Activated naive CD4-positive, alpha-beta T cell treated with anti-CD3 and anti-CD28 coated beads, Interleukin-2, amount 50 U/mL, for 72 hours (primary cell): Measurements from ENCODE around the gene SDK2. TPM values are rescaled to one million over a fixed set of nuclear protein-coding genes. Genes with fewer than 3 reads are reported as not detected.
"Not testable (repeated sequence)": the region's sequence is repeated elsewhere in the genome, so short reads cannot be mapped to it uniquely, and the experiment has no call there.

Experiments
- ATAC-seq, 2 donors: fragments of 150-1000 bp; cut with Tn5 transposase; 2 replicates each; pipeline ENCODE4 v1.10.0; 2021; ENCODE audit warnings: mild to moderate bottlenecking in 2 of 2, moderate library complexity in 2 of 2
- DNase-seq, 2 donors: peaks; one replicate each; pipeline ENCODE4 v3.0.0; 2021 to 2022; ENCODE audit warnings: low spot score in 2 of 2
- H3K27ac Mint-ChIP-seq, 2 donors: one replicate each; pipeline ENCODE4 v1.8.0; 2022; ENCODE audit warnings: mild to moderate bottlenecking in 2 of 2, mixed read lengths in 2 of 2
- H3K36me3 Mint-ChIP-seq, 2 donors: one replicate each; pipeline ENCODE4 v1.8.0; 2022; ENCODE audit warnings: mixed read lengths in 2 of 2
- H3K9me3 Mint-ChIP-seq, 2 donors: one replicate each; pipeline ENCODE4 v1.8.0; 2022; ENCODE audit warnings: mixed read lengths in 2 of 2
- total RNA-seq, 2 donors: library from RNA; stranded (reverse); gene quantifications; one replicate each; pipeline ENCODE4 v1.2.3, GENCODE V29; 2022

Gene SDK2
- total RNA-seq, 2 donors from 2014 or later = 0.66 to 1.5 TPM

GRCh38 chr17:73342050-73342522, 302.2 kb downstream of the SDK2 start:
- Mint-ChIP-seq H3K9me3 (no peaks in the 10 kb centered on the region), H3K36me3 (no peaks in the 10 kb centered on the region), H3K27ac (peak overlapping the region in 1 of 2 donors; percentile 29)
- ATAC-seq (no peak), DNase-seq (no peak)

GRCh38 chr17:73341350-73342049, 302.7 kb downstream of the SDK2 start:
- ATAC-seq = no peak
- no peak for DNase-seq
- Mint-ChIP-seq H3K27ac (no peak overlapping the region), H3K9me3 (no peaks in the 10 kb centered on the region), H3K36me3 (no peaks in the 10 kb centered on the region)

GRCh38 chr17:73340093-73340596, 304.1 kb downstream of the SDK2 start:
- no peaks in the 10 kb centered on the region for H3K9me3 Mint-ChIP-seq
- peak overlapping the region; percentile 52 to 94 for H3K27ac Mint-ChIP-seq
- no peaks in the 10 kb centered on the region for H3K36me3 Mint-ChIP-seq
- DNase-seq (no peak), ATAC-seq (peak; percentile 84 to 90)

GRCh38 chr17:73338566-73339197, 305.6 kb downstream of the SDK2 start:
- H3K9me3 Mint-ChIP-seq = no peaks in the 10 kb centered on the region
- H3K36me3 Mint-ChIP-seq = no peaks in the 10 kb centered on the region
- no peak for DNase-seq
- H3K27ac Mint-ChIP-seq = peak overlapping the region in 1 of 2 donors; percentile 52
- ATAC-seq = no peak

GRCh38 chr17:73338050-73338521, 306.2 kb downstream of the SDK2 start:
- Mint-ChIP-seq H3K36me3 (no peaks in the 10 kb centered on the region), H3K9me3 (no peaks in the 10 kb centered on the region), H3K27ac (no peak overlapping the region)
- DNase-seq (no peak), ATAC-seq (no peak)

- DNase-seq (no peak), ATAC-seq (no peak)
- no peak overlapping the region for H3K27ac Mint-ChIP-seq
- H3K9me3 Mint-ChIP-seq = no peaks in the 10 kb centered on the region
- no peaks in the 10 kb centered on the region for H3K36me3 Mint-ChIP-seq
Measured at GRCh38 chr17:73337330-73337710, 306.9 kb downstream of the SDK2 start.

- Mint-ChIP-seq H3K36me3 (no peaks in the 10 kb centered on the region), H3K9me3 (no peaks in the 10 kb centered on the region), H3K27ac (no peak overlapping the region)
- ATAC-seq (no peak), DNase-seq (no peak)
Measured at GRCh38 chr17:73336408-73337329, 307.6 kb downstream of the SDK2 start.

GRCh38 chr17:73335591-73336407, 308.4 kb downstream of the SDK2 start:
- no peak for ATAC-seq
- Mint-ChIP-seq H3K9me3 (no peaks in the 10 kb centered on the region), H3K27ac (peak overlapping the region in 1 of 2 donors; percentile 46), H3K36me3 (no peaks in the 10 kb centered on the region)
- DNase-seq = no peak

- Mint-ChIP-seq H3K27ac (peak overlapping the region in 1 of 2 donors; percentile 10), H3K36me3 (no peaks in the 10 kb centered on the region), H3K9me3 (no peaks in the 10 kb centered on the region)
- DNase-seq = no peak
- ATAC-seq = no peak
Measured at GRCh38 chr17:73334771-73335513, 309.3 kb downstream of the SDK2 start.

- H3K36me3 Mint-ChIP-seq, H3K27ac Mint-ChIP-seq, H3K9me3 Mint-ChIP-seq, DNase-seq, ATAC-seq: not testable (repeated sequence)
Measured at GRCh38 chr17:73333445-73333844, 310.8 kb downstream of the SDK2 start.

GRCh38 chr17:73331060-73331459, 313.2 kb downstream of the SDK2 start:
- Mint-ChIP-seq H3K27ac (no peak overlapping the region), H3K36me3 (no peaks in the 10 kb centered on the region), H3K9me3 (no peaks in the 10 kb centered on the region)
- DNase-seq (no peak), ATAC-seq (no peak)

- no peaks in the 10 kb centered on the region for H3K36me3 Mint-ChIP-seq
- no peak overlapping the region for H3K27ac Mint-ChIP-seq
- DNase-seq (no peak), ATAC-seq (no peak)
- H3K9me3 Mint-ChIP-seq = no peaks in the 10 kb centered on the region
Measured at GRCh38 chr17:73327676-73328075, 316.6 kb downstream of the SDK2 start.

- H3K27ac Mint-ChIP-seq = no peak overlapping the region
- no peaks in the 10 kb centered on the region for H3K9me3 Mint-ChIP-seq
- ATAC-seq (no peak), DNase-seq (no peak)
- no peaks in the 10 kb centered on the region for H3K36me3 Mint-ChIP-seq
Measured at GRCh38 chr17:73325527-73325842, 318.8 kb downstream of the SDK2 start.

- Mint-ChIP-seq H3K9me3 (no peaks in the 10 kb centered on the region), H3K36me3 (no peaks in the 10 kb centered on the region), H3K27ac (no peak overlapping the region)
- ATAC-seq (no peak), DNase-seq (no peak)
Measured at GRCh38 chr17:73324711-73325526, 319.3 kb downstream of the SDK2 start.

GRCh38 chr17:73324160-73324475, 320.1 kb downstream of the SDK2 start:
- Mint-ChIP-seq H3K9me3 (no peaks in the 10 kb centered on the region), H3K27ac (no peak overlapping the region)

More at GRCh38 chr17:73324160-73324475, 320.1 kb downstream of the SDK2 start:
- DNase-seq = no peak
- ATAC-seq = no peak
- no peaks in the 10 kb centered on the region for H3K36me3 Mint-ChIP-seq
